Activated CD4-positive, alpha-beta T cell treated with anti-CD3 and anti-CD28 coated beads, Interleukin-2, amount 50 U/mL, for 24 hours (primary cell): Measurements from ENCODE around the gene ZNF438.
"Not testable (repeated sequence)": the region's sequence is repeated elsewhere in the genome, so short reads cannot be mapped to it uniquely, and the experiment has no call there.

Experiments used
- DNase-seq, 2 donors: peaks; one replicate each; pipeline ENCODE4 v3.0.0-alpha.2; 2020; ENCODE audit warnings: low read depth in 1 of 2, low spot score in 1 of 2

The ZNF438 gene

GRCh38 chr10:30811276-30812017, 220.2 kb downstream of the ZNF438 start:
- DNase-seq: no peak

- DNase-seq: no peak
Measured at GRCh38 chr10:30810416-30810815, 221.2 kb downstream of the ZNF438 start.

- DNase-seq: no peak
Measured at GRCh38 chr10:30806850-30807249, 224.8 kb downstream of the ZNF438 start.

GRCh38 chr10:30805061-30805460, 226.6 kb downstream of the ZNF438 start:
- DNase-seq: no peak

- no peak for DNase-seq
Measured at GRCh38 chr10:30804478-30805055, 227.1 kb downstream of the ZNF438 start.

DNA sequence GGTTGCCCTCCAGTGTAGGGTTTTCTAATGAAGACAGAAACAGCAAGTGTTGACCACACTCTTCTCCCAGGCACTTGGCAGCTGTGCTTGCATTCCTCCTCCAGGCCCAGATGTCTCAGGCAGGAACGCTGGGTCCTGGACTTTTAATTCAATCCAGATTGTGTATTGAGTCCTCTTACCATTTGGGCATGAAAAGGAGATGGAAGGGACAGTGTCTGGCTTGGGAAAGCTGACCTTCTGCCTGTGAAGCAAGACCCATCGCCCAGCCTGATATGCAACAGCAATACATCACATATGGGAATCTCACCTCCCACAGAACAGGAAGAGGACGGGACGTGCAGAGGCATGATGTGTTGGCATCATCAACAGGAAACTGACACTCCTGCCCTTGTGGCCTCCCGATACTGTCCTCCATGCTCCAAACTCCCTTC, 227.8 kb downstream of the ZNF438 start:
- no peak for DNase-seq

- no peak for DNase-seq
Measured at GRCh38 chr10:30803058-30803457, 228.6 kb downstream of the ZNF438 start.

- no peak for DNase-seq
Measured at GRCh38 chr10:30800368-30800767, 231.3 kb downstream of the ZNF438 start.

DNA sequence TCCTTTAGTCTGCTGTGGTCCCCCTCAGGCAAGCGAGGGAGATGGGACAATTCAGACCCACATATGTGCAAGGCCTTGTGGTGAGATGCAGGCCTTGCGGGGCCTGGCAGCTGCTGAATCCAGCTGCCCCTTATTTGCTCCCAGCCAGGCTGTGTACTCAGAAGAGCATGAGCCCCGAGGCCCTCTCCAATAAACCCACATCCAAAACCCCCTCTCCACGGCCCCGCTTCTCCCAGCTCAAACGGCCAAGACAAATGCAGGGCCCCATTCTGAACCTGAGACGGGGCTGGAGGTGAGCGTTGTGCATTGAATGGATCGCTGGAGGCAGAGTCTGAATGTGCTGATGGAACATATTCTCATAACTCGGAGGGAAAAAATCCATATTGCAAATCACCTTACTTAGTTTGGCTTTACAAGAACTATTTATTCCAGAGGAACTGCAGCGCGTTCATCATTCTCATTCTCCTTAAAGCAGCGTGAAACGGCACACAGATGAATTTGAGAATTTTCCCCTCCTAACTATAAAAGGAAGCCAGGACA, 232.9 kb downstream of the ZNF438 start:
- DNase-seq: no peak

- not testable (repeated sequence) for DNase-seq
Measured at GRCh38 chr10:30795024-30795423, 236.6 kb downstream of the ZNF438 start.
